Measurements from ENCODE around the gene HOGA1.
"Not testable (repeated sequence)": the region's sequence is repeated elsewhere in the genome, so short reads cannot be mapped to it uniquely, and the experiment has no call there.

DNA sequence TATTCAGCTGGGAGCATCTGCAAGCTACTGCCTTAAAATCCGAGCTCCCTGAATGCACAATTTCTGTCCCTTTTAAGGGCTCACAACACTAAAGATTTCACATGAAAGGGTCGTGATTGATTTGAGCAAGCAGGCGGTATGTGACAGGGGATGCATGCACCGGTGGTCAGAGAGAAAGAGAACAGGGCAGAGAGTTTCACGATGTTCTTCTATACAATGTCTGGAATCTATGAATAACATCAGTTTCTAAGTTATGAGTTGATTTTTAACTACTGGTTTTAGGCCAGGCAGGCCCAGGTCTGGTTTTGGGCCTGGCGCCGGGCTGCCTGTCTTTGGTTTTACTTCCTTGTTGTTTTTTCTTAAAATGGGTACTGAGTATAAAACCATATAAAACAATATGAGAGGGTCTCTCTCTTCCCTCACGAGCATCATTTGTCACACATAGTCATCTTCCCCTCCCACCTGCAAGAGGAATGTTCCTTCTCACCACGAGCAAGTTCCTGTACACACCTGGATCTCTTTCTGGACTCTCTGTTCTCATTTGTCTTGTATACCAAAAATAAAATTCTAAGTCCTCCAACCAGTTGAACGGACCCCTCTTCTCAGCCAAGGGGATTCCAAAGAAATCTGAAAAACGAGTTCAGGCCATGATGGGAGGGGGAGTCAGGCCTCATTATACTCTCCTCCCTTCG lies 22.7 kb upstream of the HOGA1 start:
- TF ChIP-seq, protein P1, sequence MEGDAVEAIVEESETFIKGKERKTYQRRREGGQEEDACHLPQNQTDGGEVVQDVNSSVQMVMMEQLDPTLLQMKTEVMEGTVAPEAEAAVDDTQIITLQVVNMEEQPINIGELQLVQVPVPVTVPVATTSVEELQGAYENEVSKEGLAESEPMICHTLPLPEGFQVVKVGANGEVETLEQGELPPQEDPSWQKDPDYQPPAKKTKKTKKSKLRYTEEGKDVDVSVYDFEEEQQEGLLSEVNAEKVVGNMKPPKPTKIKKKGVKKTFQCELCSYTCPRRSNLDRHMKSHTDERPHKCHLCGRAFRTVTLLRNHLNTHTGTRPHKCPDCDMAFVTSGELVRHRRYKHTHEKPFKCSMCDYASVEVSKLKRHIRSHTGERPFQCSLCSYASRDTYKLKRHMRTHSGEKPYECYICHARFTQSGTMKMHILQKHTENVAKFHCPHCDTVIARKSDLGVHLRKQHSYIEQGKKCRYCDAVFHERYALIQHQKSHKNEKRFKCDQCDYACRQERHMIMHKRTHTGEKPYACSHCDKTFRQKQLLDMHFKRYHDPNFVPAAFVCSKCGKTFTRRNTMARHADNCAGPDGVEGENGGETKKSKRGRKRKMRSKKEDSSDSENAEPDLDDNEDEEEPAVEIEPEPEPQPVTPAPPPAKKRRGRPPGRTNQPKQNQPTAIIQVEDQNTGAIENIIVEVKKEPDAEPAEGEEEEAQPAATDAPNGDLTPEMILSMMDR (conservative IDR thresholded peaks at IDR 0.05 in 1 of 2, IDR thresholded peaks at IDR 0.05 in 1 of 2; ENCODE audit: low read depth in 1 of 2, low read length in 2 of 2), result not testable (repeated sequence)
- TF ChIP-seq EZH2 (IDR thresholded peaks at IDR 0.05; ENCODE audit: low read length, missing control alignments), result not testable (repeated sequence)
